HEK293 (cell line): ENCODE results near the gene STK16.

ENCODE experiments used
- CTCF ChIA-PET: fragments of 350-600 bp; formaldehyde crosslinking; extraction: SDS; loops from one replicate; lab custom pipeline; 2021; ENCODE audit warnings: antibody characterized with exemption; lab: Yijun Ruan, JAX
- POLR2A ChIA-PET: fragments of 300-600 bp; formaldehyde crosslinking; extraction: SDS; loops from one replicate; lab custom pipeline; 2020; ENCODE audit warnings: antibody characterized with exemption, inconsistent platforms; lab: Yijun Ruan, JAX
- H3K27ac ChIP-seq: fragments of 200-500 bp; sonication (Bioruptor generic); 2 replicates; pipeline ENCODE4 v1.5.1; 2014; ENCODE audit warnings: low read depth, low read length, control low read depth, inconsistent platforms; ENCODE audit errors: extremely low read depth
- H3K36me3 ChIP-seq, 2 experiments: fragments of 200-500 bp in 1 of 2; sonication (Bioruptor generic) in 1 of 2; 1 replicate in 1 of 2; 2 replicates in 1 of 2; pipeline ENCODE4 v1.5.1; 2014 to 2017; ENCODE audit warnings: inconsistent platforms in 2 of 2, low read length in 2 of 2; ENCODE audit not compliant: control insufficient read depth in 2 of 2, insufficient read depth in 1 of 2
- H3K4me1 ChIP-seq: fragments of 200-500 bp; sonication (Bioruptor generic); 2 replicates; pipeline ENCODE4 v1.5.1; 2014; ENCODE audit warnings: mild to moderate bottlenecking, low read length, inconsistent platforms; ENCODE audit not compliant: control insufficient read depth, insufficient read depth
- H3K4me3 ChIP-seq: 2 replicates; pipeline ENCODE4 v1.5.1; 2011; ENCODE audit warnings: low read depth, mild to moderate bottlenecking, control low read depth, low read length, moderate library complexity
- H3K9me3 ChIP-seq: fragments of 200-500 bp; sonication (Bioruptor generic); 2 replicates; pipeline ENCODE4 v1.5.1; 2014; ENCODE audit warnings: low read depth, low read length, inconsistent platforms; ENCODE audit not compliant: control insufficient read depth, insufficient read depth
- ATF2 ChIP-seq: fragments of 450-650 bp; formaldehyde crosslinking; IDR thresholded peaks from 2 replicates; pipeline ENCODE4 v1.5.1; 2016; ENCODE audit warnings: missing biosample characterization, missing genetic modification characterization, low read depth
- CTCF ChIP-seq: fragments of 450-650 bp; formaldehyde crosslinking; IDR thresholded peaks from 2 replicates; pipeline ENCODE4 v1.5.1; 2016; ENCODE audit warnings: missing biosample characterization, missing genetic modification characterization
- GLIS1 ChIP-seq: fragments of 450-650 bp; formaldehyde crosslinking; IDR thresholded peaks from 2 replicates; pipeline ENCODE4 v1.5.1; 2016; ENCODE audit warnings: missing biosample characterization, missing genetic modification characterization
- HIC1 ChIP-seq: fragments of 450-650 bp; formaldehyde crosslinking; IDR thresholded peaks from 2 replicates; pipeline ENCODE4 v1.5.1; 2016; ENCODE audit warnings: missing biosample characterization, missing genetic modification characterization
- PBX3 ChIP-seq: sonication (generic); formaldehyde crosslinking; IDR thresholded peaks from 2 replicates; pipeline ENCODE4 v1.8.1; 2022; ENCODE audit warnings: mild to moderate bottlenecking, moderate library complexity, missing genetic modification reagents
- PRDM1 ChIP-seq: fragments of 450-650 bp; formaldehyde crosslinking; IDR thresholded peaks from 2 replicates; pipeline ENCODE4; 2016; ENCODE audit warnings: missing biosample characterization, missing genetic modification characterization
- PRDM10 ChIP-seq: fragments of 450-650 bp; formaldehyde crosslinking; IDR thresholded peaks from 2 replicates; pipeline ENCODE4 v1.5.1; 2016; ENCODE audit warnings: missing biosample characterization, missing genetic modification characterization
- ZBTB17 ChIP-seq: fragments of 450-650 bp; formaldehyde crosslinking; IDR thresholded peaks from 2 replicates; pipeline ENCODE4 v1.5.1; 2016; ENCODE audit warnings: missing biosample characterization, missing genetic modification characterization
- ZBTB20 ChIP-seq: fragments of 450-650 bp; formaldehyde crosslinking; IDR thresholded peaks from 2 replicates; pipeline ENCODE4 v1.5.1; 2016; ENCODE audit warnings: missing biosample characterization, missing genetic modification characterization
- ZBTB21 ChIP-seq: fragments of 450-650 bp; formaldehyde crosslinking; IDR thresholded peaks from 2 replicates; pipeline ENCODE4 v1.5.1; 2017; ENCODE audit warnings: missing biosample characterization, missing genetic modification characterization
- ZBTB6 ChIP-seq: fragments of 450-650 bp; formaldehyde crosslinking; IDR thresholded peaks from 2 replicates; pipeline ENCODE4 v1.5.1; 2017; ENCODE audit warnings: missing biosample characterization, missing genetic modification characterization
- ZFHX2 ChIP-seq: fragments of 450-650 bp; formaldehyde crosslinking; conservative IDR thresholded peaks from 2 replicates; pipeline ENCODE4 v1.5.1; 2016; ENCODE audit warnings: missing biosample characterization, missing genetic modification characterization
- ZIC2 ChIP-seq: fragments of 450-650 bp; formaldehyde crosslinking; IDR thresholded peaks from 2 replicates; pipeline ENCODE4 v1.5.1; 2016; ENCODE audit warnings: missing biosample characterization, missing genetic modification characterization
- ZNF629 ChIP-seq: fragments of 450-650 bp; formaldehyde crosslinking; IDR thresholded peaks from 2 replicates; pipeline ENCODE4 v1.5.1; 2017; ENCODE audit warnings: missing biosample characterization, missing genetic modification characterization
- ZNF664 ChIP-seq: fragments of 450-650 bp; formaldehyde crosslinking; IDR thresholded peaks from 2 replicates; pipeline ENCODE4 v1.5.1; 2016; ENCODE audit warnings: missing biosample characterization, missing genetic modification characterization

STK16 gene

GRCh38 chr2:219253753-219254589 lies 8.7 kb downstream of the STK16 start, which contains the start of gene TUBA4A (continued):
- TF ChIP-seq GLIS1 (tag by site-specific recombination), result peak; percentile 92
- 0 out of 2 replicates have a peak, but pooled peaks have one; percentile 9 for TF ChIP-seq HIC1 (tag by site-specific recombination)
- no peak for TF ChIP-seq ZBTB6 (tag by site-specific recombination)

GRCh38 chr2:219254590-219255201 lies 9.4 kb downstream of the STK16 start:
- TF ChIP-seq ZNF664 (tag by site-specific recombination), result no peak
- 0 out of 2 replicates have a peak, but pooled peaks have one; percentile 1 for TF ChIP-seq ZBTB20 (tag by site-specific recombination)
- TF ChIP-seq PRDM1, result peak; percentile 86
- peak; percentile 43 for TF ChIP-seq ZNF629 (tag by site-specific recombination)
- TF ChIP-seq ZFHX2 (tag by site-specific recombination), result 0 out of 2 replicates have a peak, but pooled peaks have one; percentile 1
- peak; percentile 39; the same call in 1 of the 2 replicates for TF ChIP-seq PRDM10 (tag by site-specific recombination)
- TF ChIP-seq CTCF (tag by site-specific recombination), result no peak
- TF ChIP-seq ZBTB21, result 0 out of 2 replicates have a peak, but pooled peaks have one; percentile 29
- TF ChIP-seq ATF2 (tag by site-specific recombination), result peak; percentile 40; the same call in 1 of the 2 replicates
- peak; percentile 80; the same call in 1 of the 2 replicates for TF ChIP-seq ZIC2 (tag by site-specific recombination)
- peak; percentile 43; the same call in 1 of the 2 replicates for TF ChIP-seq ZBTB17
- no peak for TF ChIP-seq PBX3 (CRISPR knock-in tag)
- no peaks in the 10 kb centered on the region for H3K4me1 ChIP-seq
- H3K9me3 ChIP-seq, result no peaks in the 10 kb centered on the region
- peak overlapping the region; percentile 55 for H3K4me3 ChIP-seq
- H3K27ac ChIP-seq, result no peak overlapping the region
- ChIA-PET CTCF (interaction anchor here (0.5 to 3.6 kb wide), 8 partner anchors 13 to 133 kb away, joined by 3 to 22 read pairs (median 4); no protein-coding TSS in a partner anchor), POLR2A (interaction anchor here (1.1 to 3.2 kb wide), 4 partner anchors 9 to 37 kb away, joined by 3 to 17 read pairs (median 4); partner anchors contain the start of genes GLB1L and STK16)
- H3K36me3 ChIP-seq, result peaks cover 0 to 4% of the 10 kb centered on the region in 2 experiments; a peak in 1 of 3 replicates
